DOHH2 (cell line): Measurements from ENCODE around the gene MYORG.

Source experiments
- H3F3A ChIP-seq: fragments of 200-600 bp; sonication (generic), shearing (Covaris generic); 2 replicates; pipeline ENCODE4 v1.6.0; 2016; ENCODE audit warnings: antibody characterized with exemption, mild to moderate bottlenecking; ENCODE audit not compliant: control insufficient read depth, insufficient read depth
- H3K27ac ChIP-seq: fragments of 200-600 bp; sonication (generic); 2 replicates; pipeline ENCODE4 v1.5.1; 2014; ENCODE audit warnings: low read depth, mild to moderate bottlenecking, low read length, moderate library complexity
- H3K27me3 ChIP-seq: fragments of 200-600 bp; sonication (generic); 2 replicates; pipeline ENCODE4 v1.6.1; 2014; ENCODE audit warnings: mild to moderate bottlenecking, low read length, mixed read lengths; ENCODE audit not compliant: control insufficient read depth
- H3K36me3 ChIP-seq: fragments of 200-600 bp; sonication (generic); 2 replicates; pipeline ENCODE4 v1.6.1; 2014; ENCODE audit warnings: mild to moderate bottlenecking, low read length, moderate library complexity, mixed read lengths; ENCODE audit not compliant: control insufficient read depth
- H3K4me1 ChIP-seq: fragments of 200-600 bp; sonication (generic); 2 replicates; pipeline ENCODE4 v1.6.1; 2014; ENCODE audit warnings: mild to moderate bottlenecking, low read length, mixed read lengths; ENCODE audit not compliant: control insufficient read depth
- H3K4me2 ChIP-seq: fragments of 200-600 bp; sonication (generic); 2 replicates; pipeline ENCODE4 v1.6.0; 2014; ENCODE audit warnings: mild to moderate bottlenecking, low read length, moderate library complexity
- H3K4me3 ChIP-seq: fragments of 200-600 bp; sonication (generic); 2 replicates; pipeline ENCODE4 v1.5.1; 2014; ENCODE audit warnings: mild to moderate bottlenecking, low read length, mixed read lengths
- H3K79me2 ChIP-seq: fragments of 200-600 bp; sonication (generic); 2 replicates; pipeline ENCODE4 v1.6.1; 2014; ENCODE audit warnings: mild to moderate bottlenecking, low read length, mixed read lengths; ENCODE audit not compliant: control insufficient read depth
- H3K9me2 ChIP-seq: fragments of 200-600 bp; sonication (generic); replicated peaks from 2 replicates; pipeline ENCODE4 v1.6.1; 2014; ENCODE audit warnings: mild to moderate bottlenecking, low read length, mixed read lengths; ENCODE audit not compliant: control insufficient read depth
- H3K9me3 ChIP-seq: fragments of 200-600 bp; sonication (generic); 2 replicates; pipeline ENCODE4 v1.6.1; 2014; ENCODE audit warnings: antibody characterized with exemption, low read length, mixed read lengths; ENCODE audit not compliant: control insufficient read depth, insufficient read depth
- H4K20me1 ChIP-seq: fragments of 200-600 bp; sonication (generic); 2 replicates; pipeline ENCODE4 v1.6.0; 2014; ENCODE audit warnings: low read depth, mild to moderate bottlenecking, antibody characterized with exemption, low read length, moderate library complexity; ENCODE audit not compliant: control insufficient read depth, insufficient read depth
- CTCF ChIP-seq: fragments of 200-600 bp; sonication (generic); IDR thresholded peaks from one replicate; pipeline ENCODE4 v1.5.1; 2014; ENCODE audit warnings: antibody characterized with exemption, mild to moderate bottlenecking, low read depth, low read length; ENCODE audit not compliant: poor library complexity, severe bottlenecking
- EZH2phosphoT487 ChIP-seq: fragments of 200-600 bp; sonication (generic); IDR thresholded peaks from 2 replicates; pipeline ENCODE4 v1.6.1; 2017; ENCODE audit warnings: borderline replicate concordance, mild to moderate bottlenecking, antibody characterized with exemption, low read length, moderate library complexity, mixed read lengths

MYORG gene

GRCh38 chr9:34366365-34366764 lies 10.3 kb downstream of the MYORG start:
- no peaks in the 10 kb centered on the region for H3K79me2 ChIP-seq
- no peak overlapping the region for H3K27ac ChIP-seq
- TF ChIP-seq CTCF (no peak), EZH2phosphoT487 (no peak)
- no peaks in the 10 kb centered on the region for H3K4me1 ChIP-seq
- no peak overlapping the region for H3K4me3 ChIP-seq
- H3K9me2 ChIP-seq: no peaks in the 10 kb centered on the region
- H3K9me3 ChIP-seq: no peaks in the 10 kb centered on the region; the same call in 1 of the 2 replicates
- no peaks in the 10 kb centered on the region for H3K27me3 ChIP-seq
- no peaks in the 10 kb centered on the region for H3F3A ChIP-seq
- no peak overlapping the region for H3K4me2 ChIP-seq
- no peaks in the 10 kb centered on the region for H3K36me3 ChIP-seq
- H4K20me1 ChIP-seq: no peaks in the 10 kb centered on the region

- Histone ChIP-seq H3F3A (no peaks in the 10 kb centered on the region), H3K4me3 (no peak overlapping the region), H3K4me1 (no peaks in the 10 kb centered on the region), H3K27ac (no peak overlapping the region), H3K9me2 (no peaks in the 10 kb centered on the region), H3K79me2 (no peaks in the 10 kb centered on the region), H3K36me3 (no peaks in the 10 kb centered on the region), H3K4me2 (no peak overlapping the region), H4K20me1 (no peaks in the 10 kb centered on the region), H3K9me3 (no peaks in the 10 kb centered on the region; the same call in 1 of the 2 replicates), H3K27me3 (no peaks in the 10 kb centered on the region)
- TF ChIP-seq CTCF: no peak
- no peak for TF ChIP-seq EZH2phosphoT487
Observed at GRCh38 chr9:34365282-34365681, 11.4 kb downstream of the MYORG start.

- H3K4me2 ChIP-seq: no peak overlapping the region
- H4K20me1 ChIP-seq: no peaks in the 10 kb centered on the region
- no peaks in the 10 kb centered on the region for H3K9me2 ChIP-seq
- no peak overlapping the region for H3K4me3 ChIP-seq
- no peaks in the 10 kb centered on the region for H3K36me3 ChIP-seq
- TF ChIP-seq CTCF (no peak), EZH2phosphoT487 (no peak)
- no peaks in the 10 kb centered on the region for H3K4me1 ChIP-seq
- no peaks in the 10 kb centered on the region for H3K27me3 ChIP-seq
- H3K79me2 ChIP-seq: no peaks in the 10 kb centered on the region
- no peaks in the 10 kb centered on the region; the same call in 1 of the 2 replicates for H3K9me3 ChIP-seq
- H3F3A ChIP-seq: no peaks in the 10 kb centered on the region
- no peak overlapping the region for H3K27ac ChIP-seq
Observed at GRCh38 chr9:34363619-34364351, 12.9 kb downstream of the MYORG start.
